ENCODE data around the gene NRIP2.

GRCh38 chr12:2819810-2820209, 15.0 kb downstream of the NRIP2 start:
- TF ChIP-seq L3MBTL2 (conservative IDR thresholded peaks at IDR 0.05) (no peak), ELF4 (IDR thresholded peaks at IDR 0.05) (no peak), SP1 (IDR thresholded peaks at IDR 0.05) (no peak), TARDBP (IDR thresholded peaks at IDR 0.05) (no peak), FOXA1 (IDR thresholded peaks at IDR 0.05) (no peak), LEF1 (IDR thresholded peaks at IDR 0.05; ENCODE audit: borderline replicate concordance) (no peak), NFRKB (IDR thresholded peaks at IDR 0.05) (no peak)
